Measurements from ENCODE around the gene ZSWIM6. TPM values are rescaled to one million over a fixed set of nuclear protein-coding genes. Genes with fewer than 3 reads are reported as not detected.

Gene ZSWIM6
- total and polyA plus RNA-seq, 11 donors = 1.9 to 14.9 (median 6.3) TPM

- Histone ChIP-seq H3K9me3 (no peaks in the 10 kb centered on the region), H3K4me3 (no peak overlapping the region), H3K27ac (no peak overlapping the region), H3K36me3 (peaks cover 0 to 11% (median 0%) of the 10 kb centered on the region in 9 donors), H3K27me3 (no peaks in the 10 kb centered on the region), H3K4me1 (peaks cover 0 to 19% (median 9%) of the 10 kb centered on the region in 12 donors)
- 80 to 100% (median 97%) methylated on average over 1 of the region's 1 CpG for WGBS, 4 donors
- no peak for TF ChIP-seq POLR2A (IDR thresholded peaks at IDR 0.05)
- intact Hi-C loops (cut with DNase I) = no loop called here
- ATAC-seq (no peak), DNase-seq (no peak)
Observed at GRCh38 chr5:61471352-61471751, 139.3 kb downstream of the ZSWIM6 start.

GRCh38 chr5:61472172-61472958 is 140.3 kb downstream of the ZSWIM6 start:
- 83 to 88% (median 85%) methylated on average over 7 of the region's 7 CpGs for WGBS, 4 donors
- ATAC-seq (no peak), DNase-seq (no peak)
- intact Hi-C loops (cut with DNase I) = no loop called here
- Histone ChIP-seq H3K27me3 (no peaks in the 10 kb centered on the region), H3K4me3 (no peak overlapping the region), H3K36me3 (peaks cover 0 to 11% (median 0%) of the 10 kb centered on the region in 9 donors), H3K27ac (no peak overlapping the region), H3K9me3 (no peaks in the 10 kb centered on the region), H3K4me1 (peaks cover 0 to 22% (median 8%) of the 10 kb centered on the region in 12 donors)
- no peak for TF ChIP-seq CTCF (IDR thresholded peaks at IDR 0.05)

GRCh38 chr5:61474746-61475145 is 142.7 kb downstream of the ZSWIM6 start:
- DNase-seq = no peak
- no peak for TF ChIP-seq POLR2A (IDR thresholded peaks at IDR 0.05)
- TF ChIP-seq CTCF (IDR thresholded peaks at IDR 0.05) = no peak
- no peaks in the 10 kb centered on the region for H3K27me3 ChIP-seq
- no peak for ATAC-seq
- peaks cover 0 to 15% (median 0%) of the 10 kb centered on the region in 12 donors for H3K4me1 ChIP-seq
- 94 to 97% (median 95%) methylated on average over 4 of the region's 4 CpGs for WGBS, 4 donors
- peaks cover 0 to 11% (median 0%) of the 10 kb centered on the region in 9 donors for H3K36me3 ChIP-seq
- H3K9me3 ChIP-seq = no peaks in the 10 kb centered on the region
- no peak overlapping the region for H3K27ac ChIP-seq
- no peak overlapping the region for H3K4me3 ChIP-seq
- intact Hi-C loops (cut with DNase I) = no loop called here

DNA sequence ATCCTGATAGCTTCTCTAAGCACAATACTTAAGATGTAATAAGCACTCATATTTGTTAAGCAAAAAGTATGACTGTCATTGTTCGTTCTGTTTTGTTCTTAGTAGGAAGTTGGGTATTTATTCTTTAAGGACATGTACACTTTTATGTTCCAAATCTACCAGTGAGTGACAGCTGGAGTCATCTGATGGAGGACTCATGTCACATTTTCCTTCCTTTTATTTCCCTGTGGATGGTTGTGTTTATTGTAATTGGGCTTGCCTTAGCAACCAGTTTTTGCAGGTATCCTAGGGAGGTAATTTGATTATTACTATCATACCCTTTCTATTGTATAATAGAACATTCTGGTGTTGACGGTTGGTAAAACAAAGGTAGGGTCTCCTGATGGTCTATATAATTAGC is 145.7 kb downstream of the ZSWIM6 start:
- intact Hi-C loops (cut with DNase I) = no loop called here
- ATAC-seq (no peak), DNase-seq (no peak)
- Histone ChIP-seq H3K4me3 (no peak overlapping the region), H3K27me3 (no peaks in the 10 kb centered on the region), H3K36me3 (peaks cover 0 to 11% (median 0%) of the 10 kb centered on the region in 9 donors), H3K9me3 (no peaks in the 10 kb centered on the region), H3K4me1 (peaks cover 0 to 15% (median 0%) of the 10 kb centered on the region in 12 donors), H3K27ac (no peak overlapping the region)
- TF ChIP-seq CTCF (IDR thresholded peaks at IDR 0.05) (no peak), POLR2A (IDR thresholded peaks at IDR 0.05) (no peak)
- WGBS, 4 donors = 28 to 82% (median 65%) methylated on average over 2 of the region's 2 CpGs

Data from heart left ventricle (tissue), 16 donors.